HG03159 (cell line): ENCODE results near the gene VPS50.
"Not testable (repeated sequence)": the region's sequence is repeated elsewhere in the genome, so short reads cannot be mapped to it uniquely, and the experiment has no call there.

Source experiments
- ATAC-seq: cut with Tn5 transposase; IDR thresholded peaks from one replicate; pipeline ENCODE4 v1.9.1; 2021; ENCODE audit warnings: mild to moderate bottlenecking, moderate library complexity; ENCODE audit not compliant: unreplicated experiment

VPS50 gene

GRCh38 chr7:93331706-93332105, 99.5 kb downstream of the VPS50 start:
- ATAC-seq, result no peak

- ATAC-seq, result no peak
These were observed 100.0 kb downstream of the VPS50 start for GRCh38 chr7:93332172-93332571.

DNA sequence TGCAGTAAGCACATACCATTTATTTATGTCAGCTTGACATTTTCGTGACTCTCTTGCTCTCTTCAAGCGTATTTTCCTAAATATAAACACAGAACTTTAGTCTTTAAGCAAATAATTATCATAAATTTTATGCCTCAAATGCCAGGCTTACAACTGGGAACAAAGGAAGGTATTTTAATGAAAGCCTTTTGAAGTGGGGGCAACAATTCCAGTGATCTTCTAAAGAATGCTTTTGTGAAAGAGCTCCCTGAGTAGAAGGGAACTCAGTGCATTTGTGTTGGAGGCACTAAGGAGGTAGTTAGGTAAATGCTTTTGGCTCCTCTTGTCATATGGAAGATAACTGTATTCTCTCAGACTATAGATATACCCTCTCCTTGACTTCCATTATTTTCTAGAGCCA, 104.9 kb downstream of the VPS50 start:
- ATAC-seq, result no peak

- not testable (repeated sequence) for ATAC-seq
These were observed 110.0 kb downstream of the VPS50 start for GRCh38 chr7:93342178-93342577.

DNA sequence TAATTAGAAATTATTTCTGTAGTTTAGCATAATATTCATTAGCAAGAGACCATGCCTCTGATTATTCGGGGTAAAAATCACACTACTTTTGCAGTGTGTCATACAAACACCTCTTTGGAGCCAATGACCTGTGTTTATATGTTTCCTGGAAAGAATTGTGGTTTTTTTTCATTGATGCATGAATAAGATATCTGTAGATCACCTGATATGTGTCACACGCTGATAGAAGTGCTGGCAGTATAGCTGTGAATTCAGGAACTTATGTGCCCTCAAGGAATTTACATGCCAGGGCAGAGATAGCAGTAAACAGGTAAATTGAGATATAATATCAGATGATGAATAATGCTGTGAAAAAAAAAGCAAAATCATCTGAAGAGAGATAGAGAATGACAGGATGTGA, 118.2 kb downstream of the VPS50 start:
- no peak for ATAC-seq

- ATAC-seq, result no peak
These were observed 120.7 kb downstream of the VPS50 start for GRCh38 chr7:93352881-93353280.

GRCh38 chr7:93354815-93355214, 122.6 kb downstream of the VPS50 start:
- no peak for ATAC-seq

- no peak for ATAC-seq
These were observed 127.5 kb downstream of the VPS50 start for GRCh38 chr7:93359520-93360198.

DNA sequence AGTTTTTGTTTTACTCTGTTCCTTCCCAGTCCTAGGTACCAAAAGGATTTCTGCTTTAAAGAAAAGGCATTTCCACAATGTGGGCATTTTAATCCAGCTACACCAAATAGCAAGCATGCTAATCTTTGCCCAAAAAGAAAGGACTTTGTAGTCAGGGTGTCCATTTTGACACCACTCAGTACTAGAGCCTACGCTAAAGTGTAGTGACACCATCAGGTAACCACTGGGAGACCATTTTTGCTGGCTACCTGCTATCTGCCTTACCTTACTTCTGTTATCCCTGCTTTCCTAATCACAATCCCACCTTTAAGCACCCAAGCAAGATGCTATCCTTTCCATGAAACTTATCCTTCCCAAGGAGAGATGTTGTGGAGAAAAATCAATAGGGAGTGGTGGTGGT, 129.7 kb downstream of the VPS50 start:
- no peak for ATAC-seq

DNA sequence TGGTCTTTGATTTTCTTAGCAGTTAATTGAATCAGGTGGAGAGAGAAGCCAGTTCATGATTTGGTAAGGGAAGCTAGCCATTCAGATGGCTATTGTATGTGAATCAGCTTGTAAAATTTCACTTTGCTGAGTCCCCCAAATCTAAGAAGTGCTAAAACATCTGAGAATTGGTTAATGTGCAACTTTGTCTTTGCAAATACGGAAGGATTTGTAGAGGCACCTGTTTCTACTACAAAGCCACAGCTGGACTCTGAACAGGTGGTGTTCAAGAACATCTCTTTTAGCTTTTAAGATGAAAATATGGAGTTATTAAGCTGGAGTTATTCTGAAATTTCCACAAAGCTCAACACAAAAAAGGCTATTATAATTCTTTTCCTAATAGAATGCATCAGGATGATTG, 132.6 kb downstream of the VPS50 start:
- ATAC-seq, result no peak

GRCh38 chr7:93365341-93365740, 133.2 kb downstream of the VPS50 start:
- ATAC-seq, result no peak

- ATAC-seq, result no peak
These were observed 134.7 kb downstream of the VPS50 start for GRCh38 chr7:93366816-93367215.

DNA sequence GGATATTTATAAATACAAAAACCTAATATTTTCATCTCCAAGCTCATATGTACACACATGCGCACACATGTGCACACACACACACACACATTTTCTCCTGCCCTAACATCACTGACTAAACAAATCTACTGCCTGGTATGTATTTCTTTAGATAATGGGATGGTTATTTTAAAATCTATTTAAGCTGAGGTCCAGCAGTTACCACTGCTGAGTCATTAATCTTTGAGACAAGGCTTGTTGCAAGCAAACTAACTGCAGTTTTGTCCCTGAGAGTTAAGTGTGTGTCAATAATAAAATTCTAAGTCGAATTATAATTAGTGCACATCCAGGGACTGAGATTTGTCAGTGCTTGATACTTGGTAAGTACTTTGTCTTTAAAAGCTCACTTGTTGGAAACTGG, 135.1 kb downstream of the VPS50 start:
- ATAC-seq, result no peak

DNA sequence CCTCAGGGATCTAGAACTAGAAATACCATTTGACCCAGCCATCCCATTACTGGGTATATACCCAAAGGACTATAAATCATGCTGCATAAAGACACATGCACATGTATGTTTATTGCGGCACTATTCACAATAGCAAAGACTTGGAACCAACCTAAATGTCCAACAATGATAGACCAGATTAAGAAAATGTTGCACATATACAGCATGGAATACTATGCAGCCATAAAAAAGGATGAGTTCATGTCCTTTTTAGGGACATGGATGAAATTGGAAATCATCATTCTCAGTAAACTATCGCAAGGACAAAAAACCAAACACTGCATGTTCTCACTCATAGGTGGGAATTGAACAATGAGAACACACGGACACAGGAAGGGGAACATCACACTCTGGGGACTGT, 138.8 kb downstream of the VPS50 start:
- ATAC-seq, result not testable (repeated sequence)

DNA sequence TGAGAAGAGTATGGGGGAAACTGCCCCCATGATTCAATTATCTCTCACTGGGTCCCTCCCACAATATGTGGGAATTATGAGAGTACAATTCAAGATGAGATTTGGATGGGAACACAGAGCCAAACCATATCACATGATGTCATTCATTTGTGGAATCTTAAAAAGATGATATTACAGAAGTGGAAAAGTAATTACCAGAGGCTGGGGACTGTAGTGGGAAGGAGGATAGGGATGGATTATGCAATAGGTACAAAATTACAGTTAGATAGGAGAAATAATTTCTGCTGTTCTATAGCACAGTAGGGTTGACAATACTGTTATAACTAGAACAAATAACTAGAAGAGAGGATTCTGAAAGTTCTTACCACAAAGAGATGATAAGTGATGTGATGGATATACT, 141.4 kb downstream of the VPS50 start:
- ATAC-seq, result no peak

- peak; percentile 75 for ATAC-seq
These were observed 142.3 kb downstream of the VPS50 start for GRCh38 chr7:93374345-93374940.

- peak; percentile 53 for ATAC-seq
These were observed 143.4 kb downstream of the VPS50 start for GRCh38 chr7:93375603-93376002.

DNA sequence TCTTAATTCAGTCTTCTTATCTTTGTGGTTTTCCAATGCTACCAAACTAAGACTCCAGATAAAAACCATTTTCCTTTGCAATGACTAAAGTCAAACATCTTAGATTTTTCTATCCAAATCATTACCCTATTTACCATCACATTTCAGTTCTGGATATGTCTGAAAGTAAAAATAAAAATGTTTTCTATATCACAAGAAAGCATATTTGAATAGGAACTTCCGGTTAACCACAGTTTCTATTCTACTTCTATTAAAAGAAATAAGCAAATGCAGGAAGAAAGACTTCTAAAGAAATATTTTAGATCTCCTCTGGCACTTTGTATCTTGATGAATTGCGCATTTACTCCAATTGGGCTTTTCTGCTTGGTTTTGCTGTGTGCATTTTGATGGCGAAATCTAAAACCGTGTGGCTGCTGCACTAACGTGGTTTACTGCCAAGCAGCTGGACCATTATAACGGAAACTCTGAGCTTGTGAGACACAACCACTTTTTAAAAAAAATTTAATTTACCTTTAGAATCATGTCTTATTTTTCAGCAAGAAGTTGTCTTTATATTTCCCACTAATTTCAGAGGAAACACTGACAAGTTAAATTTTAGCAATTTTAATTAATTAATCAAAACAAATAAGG, 146.1 kb downstream of the VPS50 start:
- peak; percentile 47 for ATAC-seq

GRCh38 chr7:93382362-93382761, 150.2 kb downstream of the VPS50 start:
- ATAC-seq, result no peak

- ATAC-seq, result no peak
These were observed 158.5 kb downstream of the VPS50 start for GRCh38 chr7:93390660-93391059.

- no peak for ATAC-seq
These were observed 160.8 kb downstream of the VPS50 start for GRCh38 chr7:93392984-93393383.

- ATAC-seq, result no peak
These were observed 167.5 kb downstream of the VPS50 start for GRCh38 chr7:93399642-93400041.
